CD4-positive, alpha-beta T cell (primary cell): ENCODE data around the gene UTP20. TPM values are rescaled to one million over a fixed set of nuclear protein-coding genes. Genes with fewer than 3 reads are reported as not detected.

ENCODE experiments used
- ATAC-seq: fragments of 200-7000 bp; cut with Tn5 transposase; one replicate; pipeline ENCODE4 v1.10.0; 2022; ENCODE audit warnings: mild to moderate bottlenecking; ENCODE audit not compliant: poor library complexity
- CTCF ChIA-PET: fragments of 350-600 bp; sonication (Branson Sonifier 250); formaldehyde crosslinking; loops from one replicate; lab custom pipeline; 2021; ENCODE audit warnings: antibody characterized with exemption, inconsistent platforms; lab: Charles Lee
- POLR2A ChIA-PET: fragments of 350-600 bp; sonication (Branson Sonifier 250); formaldehyde crosslinking; loops from one replicate; lab custom pipeline; 2021; ENCODE audit warnings: antibody characterized with exemption, inconsistent platforms; lab: Charles Lee
- DNase-seq, 14 experiments: peaks; one replicate each; pipeline ENCODE4 v3.0.0-alpha.2; 2013 to 2020; ENCODE audit warnings: mixed read lengths in 2 of 14
- H3K27ac ChIP-seq, 2 donors: one replicate each; pipeline versions ENCODE4 v1.5.1 to v1.7.0; 2013; ENCODE audit warnings: low read length in 2 of 2, low read depth in 1 of 2, mild to moderate bottlenecking in 1 of 2
- H3K27me3 ChIP-seq, 2 experiments: 1 replicate in 1 of 2; 2 replicates in 1 of 2; pipeline versions ENCODE4 v1.6.1 to v1.7.0; 2013; ENCODE audit warnings: low read length in 2 of 2, control low read depth in 1 of 2, mild to moderate bottlenecking in 1 of 2, moderate library complexity in 1 of 2; ENCODE audit not compliant: insufficient read depth in 2 of 2, control insufficient read depth in 1 of 2
- H3K36me3 ChIP-seq: one replicate; pipeline ENCODE4 v1.6.1; 2013; ENCODE audit warnings: low read length, control low read depth; ENCODE audit not compliant: insufficient read depth
- H3K4me1 ChIP-seq: one replicate; pipeline ENCODE4 v1.6.1; 2013; ENCODE audit warnings: low read length, control low read depth; ENCODE audit not compliant: insufficient read depth
- H3K4me3 ChIP-seq: one replicate; pipeline ENCODE4 v1.5.1; 2013; ENCODE audit warnings: mild to moderate bottlenecking, low read length, moderate library complexity
- H3K9me3 ChIP-seq, 2 experiments: 1 replicate in 1 of 2; 2 replicates in 1 of 2; pipeline versions ENCODE4 v1.6.1 to v1.7.0; 2013; ENCODE audit warnings: low read length in 2 of 2, mild to moderate bottlenecking in 2 of 2, control low read depth in 1 of 2, moderate library complexity in 1 of 2; ENCODE audit not compliant: control insufficient read depth in 1 of 2, insufficient read depth in 1 of 2
- H3K27ac Mint-ChIP-seq: one replicate; pipeline ENCODE4 v1.8.0; 2020; ENCODE audit warnings: mixed read lengths
- H3K27me3 Mint-ChIP-seq: one replicate; pipeline ENCODE4 v1.8.0; 2021; ENCODE audit warnings: mixed read lengths
- H3K36me3 Mint-ChIP-seq: one replicate; pipeline ENCODE4 v1.8.0; 2021; ENCODE audit warnings: low read depth, mixed read lengths
- H3K4me1 Mint-ChIP-seq: one replicate; pipeline ENCODE4 v1.8.0; 2021; ENCODE audit warnings: low read depth, mixed read lengths
- H3K4me3 Mint-ChIP-seq: one replicate; pipeline ENCODE4 v1.8.0; 2020; ENCODE audit warnings: mild to moderate bottlenecking, mixed read lengths
- H3K9me3 Mint-ChIP-seq: one replicate; pipeline ENCODE4 v1.8.0; 2020; ENCODE audit warnings: mixed read lengths
- CTCF ChIP-seq: fragments of 200-600 bp; IDR thresholded peaks from one replicate; pipeline ENCODE4 v1.8.0; 2022; ENCODE audit warnings: antibody characterized with exemption, mild to moderate bottlenecking
- intact Hi-C, 2 experiments: fragments of 100-400 bp; cut with DNase I in 1 of 2; cut with micrococcal nuclease in 1 of 2; formaldehyde crosslinking; loops; one replicate each; pipeline versions ENCODE4 v1.15.1 to v1.9.0; 2023 to 2025; cut with DNase I, micrococcal nuclease
- total RNA-seq, 174 experiments: library from RNA in 2 of 174; stranded (reverse) in 2 of 174; gene quantifications; one replicate each; pipeline ENCODE4 v1.2.3 and lab custom pipeline; 2021 to 2026

Gene UTP20
- total RNA-seq, 2 experiments from 2014 or later: 9.1 to 9.6 TPM

- H3K9me3 ChIP-seq: no peaks in the 10 kb centered on the region
- ATAC-seq (no peak), DNase-seq (no peak)
- CTCF ChIA-PET: no interaction called here
- no peak overlapping the region for H3K4me3 ChIP-seq
- Mint-ChIP-seq H3K27ac (no peak overlapping the region), H3K27me3 (no peaks in the 10 kb centered on the region), H3K36me3 (peaks cover 90% of the 10 kb centered on the region), H3K4me1 (no peaks in the 10 kb centered on the region), H3K4me3 (no peak overlapping the region), H3K9me3 (no peaks in the 10 kb centered on the region)
- peaks cover 59% of the 10 kb centered on the region for H3K36me3 ChIP-seq
- H3K4me1 ChIP-seq: no peaks in the 10 kb centered on the region
- POLR2A ChIA-PET: no interaction called here
- intact Hi-C loops: no loop called here
- no peak for TF ChIP-seq CTCF
- no peaks in the 10 kb centered on the region for H3K27me3 ChIP-seq
- no peak overlapping the region for H3K27ac ChIP-seq
Measured at GRCh38 chr12:101361455-101361854, 81.5 kb downstream of the UTP20 start.

GRCh38 chr12:101368016-101368415 is 88.1 kb downstream of the UTP20 start:
- Histone ChIP-seq H3K27me3 (no peaks in the 10 kb centered on the region), H3K27ac (no peak overlapping the region), H3K4me1 (no peaks in the 10 kb centered on the region), H3K36me3 (peaks cover 83% of the 10 kb centered on the region), H3K4me3 (no peak overlapping the region), H3K9me3 (no peaks in the 10 kb centered on the region)
- CTCF ChIA-PET: no interaction called here
- Mint-ChIP-seq H3K27me3 (no peaks in the 10 kb centered on the region), H3K27ac (no peak overlapping the region), H3K4me3 (no peak overlapping the region), H3K9me3 (no peaks in the 10 kb centered on the region), H3K4me1 (no peaks in the 10 kb centered on the region), H3K36me3 (peaks cover 96% of the 10 kb centered on the region)
- POLR2A ChIA-PET: no interaction called here
- DNase-seq (no peak), ATAC-seq (no peak)
- intact Hi-C loops: no loop called here
- no peak for TF ChIP-seq CTCF

- Mint-ChIP-seq H3K27me3 (no peaks in the 10 kb centered on the region), H3K9me3 (no peaks in the 10 kb centered on the region), H3K4me1 (no peaks in the 10 kb centered on the region), H3K27ac (no peak overlapping the region), H3K36me3 (peaks cover 93% of the 10 kb centered on the region), H3K4me3 (no peak overlapping the region)
- H3K27me3 ChIP-seq: no peaks in the 10 kb centered on the region
- H3K4me3 ChIP-seq: no peak overlapping the region
- POLR2A ChIA-PET: no interaction called here
- DNase-seq: no peak
- H3K36me3 ChIP-seq: peaks cover 81% of the 10 kb centered on the region
- no peaks in the 10 kb centered on the region for H3K9me3 ChIP-seq
- no peaks in the 10 kb centered on the region for H3K4me1 ChIP-seq
- CTCF ChIA-PET: no interaction called here
- no peak for TF ChIP-seq CTCF
- ATAC-seq: no peak
- no peak overlapping the region for H3K27ac ChIP-seq
- intact Hi-C loops: no loop called here
Measured at GRCh38 chr12:101372431-101372830, 92.5 kb downstream of the UTP20 start.
